Measurements from ENCODE around the gene FHIT. TPM values are rescaled to one million over a fixed set of nuclear protein-coding genes. Genes with fewer than 3 reads are reported as not detected.

FHIT gene
- total RNA-seq, 1 experiment from 2014 or later = 7.8 TPM

DNA sequence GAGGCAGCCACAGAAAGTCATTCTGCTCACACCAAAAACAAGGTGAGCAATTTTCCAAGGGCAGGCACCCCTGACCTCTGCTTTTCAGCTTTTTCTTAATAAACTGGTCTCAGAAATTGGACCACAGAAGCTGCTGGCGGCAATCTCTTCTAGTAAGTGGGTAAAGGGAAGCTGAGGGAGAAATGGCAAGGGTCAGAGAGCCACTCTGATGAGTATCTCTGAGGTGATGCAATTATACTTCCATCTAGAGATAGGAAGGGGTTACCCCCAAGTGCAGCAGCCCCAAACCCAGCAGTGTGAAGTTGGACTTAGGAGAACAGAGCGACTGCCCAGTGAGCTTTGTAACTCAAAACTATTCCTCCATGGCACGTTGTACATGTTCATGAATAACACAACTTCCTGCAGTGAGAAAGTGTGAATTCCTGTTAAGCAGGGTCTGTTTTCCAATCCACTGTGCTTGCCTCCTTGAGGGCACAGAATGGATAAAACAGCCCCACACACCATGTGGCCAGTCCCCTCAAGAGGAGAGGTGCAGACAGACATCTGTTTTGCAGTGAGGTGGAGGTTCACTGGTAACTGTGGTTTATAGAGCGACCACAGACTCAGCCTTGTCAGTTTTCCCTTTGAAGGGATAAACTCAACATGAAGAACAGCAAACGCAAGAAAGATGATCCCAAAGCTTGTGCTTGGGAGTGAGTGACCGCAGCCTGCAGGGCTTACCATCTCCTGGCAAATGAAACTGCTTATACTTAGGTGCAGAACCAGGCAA is 1518.0 kb downstream of the FHIT start:
- no peak for DNase-seq (ENCODE audit: low spot score)
- in situ Hi-C loops (cut with HindIII; ENCODE audit: low sequenced_read_pairs) = no loop called here

DNA sequence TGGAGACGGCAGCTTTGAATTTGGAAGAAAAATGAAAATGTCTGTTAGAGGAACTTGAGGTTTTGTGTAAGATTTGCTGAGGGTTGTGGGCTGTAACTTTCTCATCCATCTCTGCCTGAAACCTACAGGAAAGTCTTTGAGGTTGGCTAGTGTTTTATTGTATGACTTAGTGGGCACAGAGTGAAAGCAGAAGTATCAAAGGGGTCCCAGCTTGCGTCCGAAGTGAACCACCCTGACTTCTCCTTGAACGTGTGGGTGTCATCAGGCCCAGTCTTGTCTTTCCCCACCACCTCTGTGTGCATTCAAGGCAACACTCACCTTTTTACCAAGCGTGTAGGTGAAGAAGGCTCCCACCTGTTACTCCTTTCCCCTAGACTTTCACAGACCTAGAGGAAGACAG is 1519.3 kb downstream of the FHIT start:
- in situ Hi-C loops (cut with HindIII; ENCODE audit: low sequenced_read_pairs) = no loop called here
- DNase-seq (ENCODE audit: low spot score) = no peak

DNA sequence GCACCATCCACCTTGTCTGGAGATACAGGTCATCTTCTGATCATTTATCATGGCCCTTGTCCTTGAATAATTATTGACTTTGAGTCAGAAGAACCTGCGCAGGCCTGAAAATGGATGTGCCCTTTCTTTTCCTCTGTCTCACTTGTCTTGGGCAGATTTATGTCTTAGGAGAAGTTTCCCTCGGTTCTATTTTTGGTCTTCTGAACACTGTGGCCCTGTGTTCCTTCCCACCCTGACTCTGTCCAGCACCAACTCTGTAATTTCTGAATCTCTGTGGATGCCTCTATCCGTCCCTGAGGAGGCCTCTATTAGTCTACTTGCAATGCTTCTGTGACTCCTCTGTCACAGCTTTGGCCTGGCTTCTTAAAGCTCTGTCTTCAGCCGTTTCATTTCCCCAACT is 1520.7 kb downstream of the FHIT start:
- in situ Hi-C loops (cut with HindIII; ENCODE audit: low sequenced_read_pairs) = no loop called here
- DNase-seq (ENCODE audit: low spot score) = no peak

DNA sequence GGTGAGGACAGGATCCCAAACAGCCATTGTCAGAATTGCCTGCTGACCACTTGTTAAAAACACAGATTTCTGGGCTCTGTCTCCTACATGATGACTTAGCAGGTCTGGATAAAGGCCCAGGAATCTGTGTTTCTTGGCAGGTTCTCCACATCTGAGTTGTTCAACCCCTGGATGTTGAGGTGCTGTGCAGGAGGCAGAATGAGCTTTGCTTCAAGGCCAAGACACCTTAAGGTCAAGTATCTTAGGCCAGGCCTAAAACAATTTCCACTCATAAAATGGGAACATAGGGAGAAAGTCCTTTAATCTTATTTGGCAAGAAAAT is 1522.7 kb downstream of the FHIT start:
- no peak for DNase-seq (ENCODE audit: low spot score)
- in situ Hi-C loops (cut with HindIII; ENCODE audit: low sequenced_read_pairs) = no loop called here

DNA sequence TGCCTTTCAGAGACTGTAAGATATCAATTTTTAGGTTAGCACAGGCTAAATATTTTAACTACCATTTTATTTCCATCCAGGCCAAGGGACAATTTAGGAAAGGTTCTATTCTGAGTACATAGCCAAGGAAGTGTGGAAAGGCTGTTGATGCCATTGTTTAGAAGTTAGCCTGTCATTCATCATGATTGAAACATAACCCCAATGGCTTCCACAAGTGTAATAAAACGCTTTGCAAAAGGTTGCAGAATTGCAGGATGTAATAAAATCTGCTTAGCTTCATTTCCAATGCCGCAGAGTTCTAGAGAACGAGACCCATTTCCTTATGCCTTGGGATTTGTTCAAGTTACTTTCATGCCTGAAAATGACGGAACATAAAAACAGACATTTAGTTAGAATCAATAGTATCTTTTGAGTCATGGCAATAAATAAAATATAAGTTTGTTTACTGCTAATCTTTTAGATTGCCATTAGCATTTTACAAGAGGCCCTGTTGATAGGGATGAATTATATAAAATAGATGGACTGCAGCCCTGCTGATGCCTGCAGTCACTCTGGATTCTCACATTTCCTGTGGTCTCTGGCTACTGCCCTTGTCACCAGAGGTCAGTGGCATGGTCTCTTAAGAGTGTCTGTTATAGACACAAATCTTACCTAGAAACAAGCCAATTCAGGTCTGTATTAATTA is 1523.2 kb downstream of the FHIT start:
- DNase-seq (ENCODE audit: low spot score) = no peak
- in situ Hi-C loops (cut with HindIII; ENCODE audit: low sequenced_read_pairs) = no loop called here

DNA sequence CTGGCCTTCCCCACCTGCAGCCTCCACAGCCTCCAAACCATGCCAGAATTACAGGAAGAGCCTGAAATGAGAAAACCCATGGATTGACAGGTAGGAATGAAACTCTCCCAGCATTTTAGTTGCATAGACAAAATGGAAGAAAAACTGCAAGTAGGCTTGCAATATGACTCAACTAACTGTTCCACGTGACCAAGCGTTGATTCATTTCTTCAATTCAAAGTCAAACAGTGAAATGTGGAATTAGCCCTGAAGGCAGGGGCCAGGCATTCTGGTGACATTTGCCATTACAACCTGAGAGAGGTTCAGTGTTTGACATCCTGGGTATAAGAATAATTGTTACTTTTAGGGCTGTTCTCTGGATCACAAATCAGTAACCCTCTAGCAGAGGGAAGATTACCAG is 1525.0 kb downstream of the FHIT start:
- in situ Hi-C loops (cut with HindIII; ENCODE audit: low sequenced_read_pairs) = no loop called here
- DNase-seq (ENCODE audit: low spot score) = no peak

DNA sequence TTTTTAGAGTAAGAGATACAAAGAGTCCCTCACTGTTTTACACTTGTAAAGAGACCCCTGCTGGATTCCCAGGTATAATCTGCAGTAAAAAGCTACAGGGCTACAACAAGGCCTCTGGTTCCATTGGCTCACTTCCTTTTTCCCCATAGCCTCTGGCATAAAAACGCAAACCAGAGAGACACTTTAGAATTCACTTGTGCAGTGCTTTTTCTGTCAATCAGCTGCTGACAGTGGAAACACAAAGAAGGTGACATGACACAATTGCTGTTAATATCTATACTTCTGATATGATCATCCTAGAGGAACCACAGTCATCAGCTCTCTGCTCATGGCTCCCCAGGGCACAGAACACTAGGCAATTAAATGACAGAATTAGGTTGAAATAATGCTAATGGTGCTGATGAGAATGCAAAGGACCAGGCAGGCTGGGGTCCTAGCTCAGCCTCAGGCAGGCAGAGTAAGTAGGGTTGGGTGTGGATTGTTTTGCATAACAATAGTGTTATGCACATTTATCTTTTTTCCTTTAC is 1533.5 kb downstream of the FHIT start:
- in situ Hi-C loops (cut with HindIII; ENCODE audit: low sequenced_read_pairs) = no loop called here
- no peak for DNase-seq (ENCODE audit: low spot score)

DNA sequence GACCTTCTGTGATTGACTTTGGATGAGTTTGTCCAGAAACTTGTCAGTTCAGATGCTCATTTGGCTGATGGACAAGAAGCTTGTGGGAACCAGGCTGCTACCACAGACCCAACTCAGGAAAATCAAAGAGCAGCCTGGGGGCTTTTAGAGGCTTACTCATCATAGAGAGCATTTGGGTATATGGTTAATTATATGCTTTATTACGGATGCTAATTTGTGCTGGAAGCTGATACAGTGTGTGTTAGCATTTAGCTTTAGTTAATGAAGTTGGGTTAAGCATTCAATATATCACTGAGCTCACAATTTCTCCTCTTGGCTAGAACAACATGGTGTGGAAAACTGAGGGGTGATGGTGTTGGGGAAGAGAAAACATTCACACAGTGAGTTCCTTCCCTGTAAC is 1537.2 kb downstream of the FHIT start:
- in situ Hi-C loops (cut with HindIII; ENCODE audit: low sequenced_read_pairs) = no loop called here
- no peak for DNase-seq (ENCODE audit: low spot score)

DNA sequence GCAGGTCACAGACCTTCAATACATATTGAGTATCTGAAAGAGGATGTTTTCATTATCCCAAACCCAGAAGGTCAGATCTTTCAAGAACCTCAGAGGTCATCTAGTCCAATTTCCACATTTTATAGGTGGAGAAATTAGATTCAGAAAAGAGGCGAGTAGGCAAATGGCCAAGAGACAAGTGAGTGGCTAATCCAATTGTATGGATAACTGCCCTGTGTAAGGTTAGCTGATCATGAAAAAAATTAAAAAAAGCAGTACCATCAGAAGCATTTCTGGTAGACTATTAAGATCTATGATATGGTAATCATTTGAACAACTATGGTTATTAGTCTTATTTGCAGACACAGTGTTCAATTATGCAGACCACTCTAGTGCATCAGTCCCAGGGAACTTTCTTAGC is 1540.7 kb downstream of the FHIT start:
- in situ Hi-C loops (cut with HindIII; ENCODE audit: low sequenced_read_pairs) = no loop called here
- DNase-seq (ENCODE audit: low spot score) = no peak

DNA sequence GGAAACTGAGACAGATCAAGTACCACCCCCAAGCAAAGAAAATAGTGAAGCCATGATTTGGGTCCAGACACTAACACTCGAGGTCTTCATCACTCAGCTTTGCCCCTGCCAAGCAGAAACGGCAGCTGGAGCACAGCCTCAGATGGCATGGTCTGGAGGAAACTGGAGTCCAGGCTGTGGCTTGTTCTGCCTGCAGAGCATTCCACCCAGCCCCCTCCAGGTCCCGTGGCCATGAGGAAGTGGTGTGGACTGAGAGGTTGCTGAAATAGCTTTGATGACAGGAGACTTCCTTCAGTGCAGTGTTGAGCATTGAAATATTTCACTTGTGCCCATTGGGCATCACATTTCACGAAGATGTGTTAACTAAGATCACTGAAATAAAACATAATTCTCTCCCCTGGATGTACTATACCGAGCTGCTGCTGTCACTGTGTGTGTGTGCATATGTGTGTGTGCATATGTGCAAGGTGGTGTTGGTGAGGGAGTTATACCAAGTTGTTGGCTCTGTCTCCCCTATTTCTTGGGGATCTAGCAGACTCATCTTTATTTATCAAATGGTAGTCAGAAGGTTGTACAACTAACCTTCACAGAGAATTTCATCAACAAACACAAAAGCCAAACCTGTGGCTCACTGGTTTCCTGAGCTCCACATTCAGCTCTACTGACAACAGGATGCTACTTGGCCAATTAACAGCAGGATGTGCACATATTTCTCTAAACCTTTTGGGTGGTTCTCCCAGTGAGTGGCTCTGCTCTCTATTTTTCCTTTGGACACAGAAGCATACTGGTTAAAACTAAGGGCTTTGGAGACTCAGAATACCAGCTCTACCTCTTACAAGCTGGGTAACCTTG is 1541.3 kb downstream of the FHIT start:
- in situ Hi-C loops (cut with HindIII; ENCODE audit: low sequenced_read_pairs) = no loop called here

DNA sequence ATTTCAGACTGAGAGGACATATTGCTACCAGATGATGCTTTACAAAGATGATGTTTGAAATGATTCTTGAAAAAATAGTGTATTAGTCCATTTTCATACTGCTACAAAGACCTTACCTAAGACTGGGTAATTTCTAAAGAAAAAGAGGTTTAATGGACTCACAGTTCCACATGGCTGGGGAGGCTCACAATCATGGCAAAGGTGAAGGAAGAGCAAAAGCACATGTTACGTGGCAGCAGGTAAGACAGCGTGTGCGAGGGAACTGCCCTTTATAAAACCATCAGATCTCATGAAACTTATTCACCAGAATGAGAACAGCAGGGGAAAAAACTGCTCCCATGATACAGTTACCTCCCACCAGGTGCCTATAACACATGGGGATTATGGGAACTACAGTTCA is 1543.0 kb downstream of the FHIT start:
- in situ Hi-C loops (cut with HindIII; ENCODE audit: low sequenced_read_pairs) = no loop called here
- DNase-seq (ENCODE audit: low spot score) = no peak

More for the DNA sequence above, 1541.3 kb downstream of the FHIT start:
- DNase-seq (ENCODE audit: low spot score) = no peak

DNA sequence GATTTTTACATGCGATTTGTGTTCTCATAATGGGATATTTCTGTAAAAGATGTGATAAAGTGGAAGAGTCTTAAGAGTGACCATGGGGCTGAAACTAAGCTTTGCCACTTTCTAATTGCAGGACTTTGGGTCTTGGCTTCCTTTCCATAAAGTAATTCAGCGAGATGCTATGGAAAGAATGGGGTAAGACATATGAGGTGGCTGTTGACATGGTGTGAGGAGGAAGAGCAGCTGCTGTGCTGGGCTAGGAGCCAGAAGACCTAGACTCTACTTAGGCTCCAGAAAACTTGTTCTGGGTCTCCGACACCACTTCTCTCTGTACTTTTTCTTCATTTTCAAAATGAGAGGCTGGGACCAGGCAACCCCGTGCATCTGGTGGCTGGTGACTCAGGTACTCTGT is 1547.0 kb downstream of the FHIT start:
- in situ Hi-C loops (cut with HindIII; ENCODE audit: low sequenced_read_pairs) = no loop called here
- no peak for DNase-seq (ENCODE audit: low spot score)

DNA sequence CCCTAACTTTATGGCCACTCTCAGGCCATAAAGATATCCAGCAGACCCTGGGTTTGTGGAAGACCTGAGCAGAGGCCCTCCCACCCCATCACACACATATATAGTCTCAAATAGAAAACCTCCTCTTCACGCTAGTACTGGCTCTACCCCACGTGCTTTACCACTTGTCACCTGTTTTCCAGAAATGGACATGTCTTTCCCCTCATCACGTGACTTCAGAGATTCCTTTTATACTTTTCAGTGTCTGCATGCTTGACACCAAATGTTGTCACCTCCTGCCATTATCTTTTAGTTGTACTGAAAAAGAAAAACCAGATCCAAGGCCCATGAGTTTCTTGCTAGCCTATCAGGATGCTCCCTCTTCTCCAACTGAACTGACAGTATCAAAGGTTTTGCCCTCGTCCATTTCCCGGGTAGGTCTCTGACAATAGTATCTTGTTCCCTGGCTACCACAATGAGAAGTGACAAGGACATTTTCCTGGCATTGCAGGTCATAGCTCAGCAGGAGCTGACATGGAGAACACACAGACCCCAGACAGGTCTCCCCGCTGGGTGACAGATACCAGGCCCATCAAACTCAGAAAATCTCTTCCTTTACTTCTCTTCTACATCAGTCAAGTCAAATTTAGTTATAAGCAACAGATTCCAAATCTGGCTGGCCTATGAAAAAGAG is 1551.5 kb downstream of the FHIT start:
- in situ Hi-C loops (cut with HindIII; ENCODE audit: low sequenced_read_pairs) = no loop called here
- DNase-seq (ENCODE audit: low spot score) = no peak
